HT1080 (cell line): ENCODE data around the gene MTHFS. TPM values are rescaled to one million over a fixed set of nuclear protein-coding genes. Genes with fewer than 3 reads are reported as not detected.
"Not testable (repeated sequence)": the region's sequence is repeated elsewhere in the genome, so short reads cannot be mapped to it uniquely, and the experiment has no call there.

Experiments used
- DNase-seq: peaks from one replicate; pipeline ENCODE4 v3.0.0-alpha.2; 2015; ENCODE audit warnings: low read depth
- total RNA-seq: library from RNA; depleted of rRNA; stranded (reverse); fragments of >200 nt; shearing (Covaris generic); gene quantifications from 2 replicates; pipeline ENCODE4 v1.2.3, GENCODE V29; 2014

MTHFS gene
- total RNA-seq, 1 experiment from 2014 or later: 41.8 TPM

DNA sequence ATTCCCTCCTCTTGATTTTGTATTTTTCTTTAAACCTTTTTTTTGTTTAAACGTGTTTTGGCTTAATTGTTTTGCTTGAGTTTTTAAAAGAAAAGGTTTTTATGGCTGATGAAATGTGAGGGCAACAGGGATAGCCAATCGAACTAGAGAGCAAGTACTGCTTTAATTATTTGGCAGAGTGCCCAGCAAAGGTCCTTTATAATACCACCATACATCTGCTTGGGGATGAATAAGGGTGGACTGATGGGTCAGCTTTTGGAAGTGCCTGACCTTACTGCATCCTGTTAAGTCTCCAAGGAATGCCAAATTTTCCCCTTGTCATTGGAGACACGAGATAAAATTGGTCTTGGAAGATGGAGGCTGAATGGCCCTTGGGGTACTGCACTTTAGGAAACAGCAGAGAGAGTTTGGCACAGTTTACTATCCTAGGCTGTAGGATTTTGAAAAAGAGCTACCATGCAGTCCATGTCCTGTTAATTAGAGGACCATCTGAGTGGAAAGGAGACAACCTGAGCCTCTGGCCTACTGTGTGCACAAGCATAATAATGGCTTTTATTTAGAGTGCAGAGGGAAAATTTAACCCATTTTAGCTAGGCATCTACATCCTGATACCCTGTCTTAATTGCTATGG lies 19.8 kb upstream of the MTHFS start:
- DNase-seq: no peak

DNA sequence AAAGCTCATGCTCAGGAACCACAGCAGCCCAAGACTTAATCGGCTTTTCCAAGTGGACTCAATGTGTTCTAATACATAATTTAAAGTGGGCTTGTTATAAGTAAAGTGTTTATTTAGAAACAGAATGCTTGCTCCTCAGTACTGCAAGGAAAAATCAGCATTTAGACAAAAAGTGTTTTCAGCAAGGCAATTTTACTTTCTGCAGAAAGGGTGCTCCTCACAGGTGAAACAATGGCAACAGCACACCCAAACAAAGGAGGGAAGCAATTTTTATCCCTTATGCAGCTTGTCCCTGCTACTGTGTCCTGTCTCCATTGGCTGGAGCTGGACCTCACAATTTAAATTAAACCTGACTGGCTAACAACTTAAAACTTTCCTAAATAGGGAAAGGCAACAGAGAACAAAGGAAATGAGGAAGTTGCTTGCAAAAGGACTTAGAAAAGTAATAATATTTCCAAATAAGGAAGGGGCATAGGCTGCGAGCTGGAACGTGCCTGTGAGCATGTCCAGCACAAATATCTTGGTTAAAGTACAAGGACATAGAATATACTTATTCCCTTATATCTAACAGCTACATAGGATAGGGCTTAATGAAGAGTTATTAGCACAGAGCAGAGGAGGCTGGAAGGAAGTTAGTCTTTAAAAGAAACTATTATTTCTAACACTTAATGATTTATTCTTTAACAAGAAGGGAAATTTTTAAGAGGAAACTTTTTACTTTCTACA lies 19.1 kb upstream of the MTHFS start:
- DNase-seq: not testable (repeated sequence)

DNA sequence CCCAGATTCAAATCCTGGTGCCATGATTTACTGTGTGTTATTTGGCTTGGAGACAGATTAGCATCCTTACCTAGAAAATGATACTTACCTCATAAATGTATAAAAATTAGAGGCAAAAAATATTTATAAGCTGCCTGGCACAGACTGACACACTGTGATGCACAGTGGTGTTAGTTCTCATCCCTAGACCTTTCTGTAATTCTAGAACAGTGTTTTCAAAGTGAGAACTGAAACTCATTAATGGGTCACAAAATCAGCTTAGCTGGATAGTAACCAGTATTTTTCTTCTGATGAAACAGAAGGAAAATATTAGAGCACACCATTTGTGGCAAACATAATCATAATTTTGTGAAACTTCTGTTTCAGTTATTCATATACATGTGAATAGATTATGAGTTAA lies 17.9 kb upstream of the MTHFS start:
- no peak for DNase-seq

DNA sequence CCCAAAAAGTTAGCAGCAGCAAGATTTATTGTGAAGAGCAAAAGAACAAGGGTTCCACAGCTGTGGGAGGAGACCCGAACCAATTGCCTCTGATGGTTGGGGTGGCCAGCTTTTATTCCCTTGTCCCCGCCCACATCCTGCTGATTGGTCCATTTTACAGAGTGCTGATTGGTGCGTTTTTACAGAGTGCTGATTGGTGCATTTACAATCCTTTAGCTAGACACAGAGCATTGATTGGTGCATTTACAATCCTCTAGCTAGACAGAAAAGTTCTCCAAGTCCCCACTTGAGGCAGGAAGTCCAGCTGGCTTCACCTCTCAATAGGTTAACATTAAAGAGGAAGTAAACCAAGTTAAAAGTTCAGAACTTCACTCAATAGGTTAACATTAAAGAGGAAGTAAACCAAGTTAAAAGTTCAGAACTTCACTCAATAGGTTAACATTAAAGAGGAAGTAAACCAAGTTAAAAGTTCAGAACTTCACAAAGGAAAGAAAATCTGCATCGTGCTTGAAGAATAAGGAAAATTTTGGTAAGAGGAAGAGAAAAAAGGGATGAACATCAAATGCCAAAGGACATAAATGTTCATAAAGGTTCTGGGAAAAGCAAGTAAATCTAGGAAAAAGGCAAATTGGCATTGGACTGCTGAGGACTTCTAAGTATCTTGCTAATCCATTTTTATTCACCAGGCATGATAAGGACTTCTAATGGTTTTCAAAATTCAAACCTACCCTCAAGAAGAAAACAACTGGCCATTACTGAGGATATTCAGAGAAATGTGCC lies 12.9 kb upstream of the MTHFS start:
- DNase-seq: not testable (repeated sequence)

DNA sequence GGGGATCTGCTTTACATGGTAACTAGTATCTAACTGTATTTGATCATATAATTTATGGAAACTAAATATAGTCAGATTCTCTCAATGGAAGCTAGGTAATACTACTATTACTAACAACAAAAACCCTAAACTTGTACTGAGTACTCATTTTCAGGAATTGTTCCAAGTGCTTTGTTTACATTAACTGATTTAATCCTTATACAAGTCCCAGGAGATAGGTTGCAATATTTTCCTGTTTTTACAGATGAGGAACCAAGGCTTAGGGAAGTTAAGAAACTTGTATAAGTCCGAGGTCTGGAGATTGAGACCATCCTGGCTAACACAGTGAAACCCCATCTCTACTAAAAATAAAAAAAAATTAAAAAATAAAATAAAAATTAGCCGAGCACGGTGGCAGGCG lies 7.5 kb upstream of the MTHFS start:
- no peak for DNase-seq

DNA sequence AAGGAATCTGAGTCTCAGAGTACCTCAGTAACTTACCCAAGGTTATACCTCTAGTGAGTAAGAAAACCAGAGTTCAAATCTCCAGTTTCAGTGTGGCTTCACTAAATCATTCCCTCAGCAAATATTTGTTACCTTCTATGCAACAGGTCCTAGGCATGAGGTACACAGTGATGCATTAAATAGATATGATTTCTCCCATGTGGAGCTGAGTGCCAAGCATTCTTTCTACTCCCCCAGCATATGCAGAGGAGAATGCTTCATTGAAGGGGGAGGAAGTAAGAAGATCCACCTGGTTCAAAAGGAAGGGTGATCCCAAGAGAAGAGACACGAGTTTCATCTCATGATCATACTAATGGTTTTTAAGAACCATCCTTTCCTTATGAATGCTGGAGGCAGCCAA lies 6.8 kb upstream of the MTHFS start:
- no peak for DNase-seq

DNA sequence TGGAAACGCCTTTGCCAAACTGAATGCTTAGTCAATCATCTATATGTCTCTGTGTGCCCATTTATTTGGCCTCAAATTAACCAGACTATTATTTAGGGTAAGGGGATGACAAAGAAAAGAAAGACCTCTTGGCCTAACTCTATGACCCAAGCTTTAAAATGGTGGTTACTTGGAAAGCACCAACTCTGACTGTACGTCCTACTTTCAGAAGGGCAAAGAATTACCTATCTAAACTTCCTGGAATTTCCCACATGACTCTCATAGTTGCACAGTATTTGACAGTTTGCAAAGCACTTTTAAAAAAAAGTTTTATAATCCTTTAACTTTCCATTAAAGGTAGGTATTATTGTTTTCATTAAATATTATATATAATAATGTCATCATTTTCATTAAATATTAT lies 6.3 kb upstream of the MTHFS start:
- DNase-seq: no peak

DNA sequence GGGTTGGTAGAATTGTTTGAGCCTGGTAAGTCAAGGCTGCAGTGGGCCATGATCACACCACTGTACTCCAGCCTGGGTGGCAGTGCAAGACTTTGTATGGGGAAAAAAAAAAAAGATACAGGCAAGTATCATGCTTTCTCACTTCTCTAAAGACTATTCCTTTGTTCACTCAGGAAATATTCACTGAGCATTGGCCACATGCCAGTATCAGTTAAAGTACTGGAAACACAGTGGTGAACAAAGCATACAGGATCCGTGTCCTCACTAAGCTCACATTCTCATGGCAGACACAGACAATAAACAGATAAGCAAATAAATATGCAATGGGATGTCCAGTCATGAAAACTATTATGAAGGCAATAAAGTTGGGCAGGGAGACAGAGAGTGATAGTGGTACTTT lies 5.1 kb upstream of the MTHFS start:
- DNase-seq: no peak

DNA sequence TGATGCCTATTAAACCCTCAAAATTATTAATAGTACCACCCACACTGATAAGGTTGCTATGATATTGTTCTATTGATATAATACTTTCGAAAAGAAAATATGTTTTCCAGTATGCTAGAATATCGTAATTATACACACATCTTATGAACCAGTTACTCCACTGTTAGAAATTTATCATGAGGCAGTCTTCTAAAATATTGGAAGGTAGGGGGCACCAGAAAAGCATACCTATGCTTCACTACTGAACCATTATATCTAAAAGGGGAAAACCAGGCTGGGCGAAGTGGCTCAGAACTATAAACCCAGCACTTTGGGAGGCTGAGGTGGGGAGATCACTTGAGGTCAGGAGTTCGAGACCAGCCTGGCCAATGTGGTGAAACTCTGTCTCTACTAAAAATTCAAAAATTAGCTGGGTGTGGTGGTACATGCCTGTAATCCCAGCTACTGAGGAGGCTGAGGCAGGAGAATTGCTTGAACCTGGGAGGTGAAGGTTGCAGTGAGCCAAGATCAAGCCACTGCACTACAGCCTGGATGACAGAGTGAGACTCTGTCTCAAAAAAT lies 4.1 kb upstream of the MTHFS start:
- DNase-seq: not testable (repeated sequence)

DNA sequence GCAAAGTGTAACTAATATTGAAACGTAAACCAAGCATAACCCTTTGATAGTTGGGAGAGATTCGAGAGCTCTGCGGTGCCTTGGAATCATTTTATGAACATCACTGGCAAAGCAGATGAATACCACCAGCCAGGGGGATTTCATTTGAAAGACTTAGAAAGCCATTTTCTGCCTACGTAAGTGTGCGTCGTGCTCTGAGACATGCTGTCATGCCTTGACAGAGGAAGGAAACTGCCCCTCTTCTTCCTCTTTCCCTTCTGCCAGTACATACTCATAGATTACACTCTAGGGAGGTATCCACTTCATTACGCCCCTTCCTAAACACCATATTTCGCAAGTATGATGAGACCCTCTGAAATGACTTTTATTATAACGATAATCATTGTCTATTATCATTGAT lies 3.3 kb upstream of the MTHFS start:
- no peak for DNase-seq

DNA sequence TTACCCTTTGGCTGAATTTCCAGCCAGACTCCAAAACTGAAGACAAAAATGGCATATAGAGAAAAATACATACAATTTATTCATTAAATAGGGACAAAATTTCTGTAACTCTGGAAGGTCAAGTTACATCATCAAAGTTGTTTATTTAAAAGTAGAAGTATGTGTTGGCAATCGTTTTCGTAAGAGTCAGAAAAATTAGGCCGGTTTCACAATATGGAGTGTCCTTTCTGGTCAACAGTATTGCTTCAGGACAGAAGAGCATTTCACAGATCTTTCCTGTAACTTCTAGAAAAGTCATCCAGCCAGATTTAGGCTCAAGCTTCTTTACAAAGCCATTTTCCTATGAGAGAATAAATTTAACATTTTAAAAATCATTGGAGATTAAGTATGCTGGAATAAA lies 2.0 kb upstream of the MTHFS start:
- not testable (repeated sequence) for DNase-seq

DNA sequence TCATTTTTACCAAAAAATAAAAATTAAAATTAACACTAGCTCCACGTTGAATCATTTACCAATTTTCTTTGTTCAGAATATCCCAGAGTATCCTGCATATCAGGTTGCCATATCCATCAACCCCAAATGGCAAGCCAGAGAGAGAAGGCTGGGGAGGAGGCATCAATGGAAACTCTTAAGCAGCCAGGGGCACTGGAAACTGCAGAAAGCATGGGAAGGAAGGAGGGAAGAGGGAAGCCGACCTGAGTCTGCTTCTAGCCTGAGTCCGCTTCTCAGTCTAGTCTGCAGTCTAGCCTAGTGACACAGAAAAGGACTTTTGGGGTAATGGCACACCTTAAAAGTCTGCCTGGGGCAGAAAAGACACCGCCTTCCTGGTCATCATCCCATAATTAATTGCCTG lies 1.6 kb upstream of the MTHFS start:
- no peak for DNase-seq

DNA sequence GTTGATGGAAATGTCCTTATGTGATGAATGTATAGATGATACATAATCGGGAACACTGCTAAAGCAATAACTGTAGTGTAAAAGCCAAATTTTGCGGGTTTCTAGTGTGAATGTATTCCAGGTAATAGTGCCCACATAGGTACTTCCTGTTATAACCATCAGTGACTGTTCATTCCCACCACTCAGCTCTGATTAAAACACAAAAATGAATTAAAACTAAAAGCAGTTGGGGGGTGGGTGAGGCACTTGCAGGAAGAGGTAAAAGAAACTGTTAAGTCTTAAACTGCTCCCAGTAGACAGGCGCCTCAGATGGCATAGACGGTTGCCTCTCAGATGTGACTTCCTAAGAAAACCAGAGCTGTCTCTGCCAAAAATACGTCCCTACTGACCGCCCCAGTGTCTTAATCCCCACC lies 893 bp upstream of the MTHFS start:
- DNase-seq: no peak

DNA sequence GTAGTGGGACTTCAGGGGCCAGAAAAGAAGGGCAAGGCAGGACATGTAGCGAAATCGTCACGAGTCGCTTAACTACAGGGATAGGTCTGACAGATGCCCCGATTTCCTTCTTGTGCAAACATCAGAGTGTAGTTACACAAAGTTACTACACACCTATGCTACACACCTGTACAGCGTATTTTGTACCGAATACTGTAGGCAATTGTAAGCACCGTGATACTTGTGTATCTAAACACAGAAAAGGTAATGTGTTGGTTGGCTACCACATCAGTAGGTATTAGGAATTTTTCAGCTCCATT lies 515 bp upstream of the MTHFS start:
- DNase-seq: no peak

DNA sequence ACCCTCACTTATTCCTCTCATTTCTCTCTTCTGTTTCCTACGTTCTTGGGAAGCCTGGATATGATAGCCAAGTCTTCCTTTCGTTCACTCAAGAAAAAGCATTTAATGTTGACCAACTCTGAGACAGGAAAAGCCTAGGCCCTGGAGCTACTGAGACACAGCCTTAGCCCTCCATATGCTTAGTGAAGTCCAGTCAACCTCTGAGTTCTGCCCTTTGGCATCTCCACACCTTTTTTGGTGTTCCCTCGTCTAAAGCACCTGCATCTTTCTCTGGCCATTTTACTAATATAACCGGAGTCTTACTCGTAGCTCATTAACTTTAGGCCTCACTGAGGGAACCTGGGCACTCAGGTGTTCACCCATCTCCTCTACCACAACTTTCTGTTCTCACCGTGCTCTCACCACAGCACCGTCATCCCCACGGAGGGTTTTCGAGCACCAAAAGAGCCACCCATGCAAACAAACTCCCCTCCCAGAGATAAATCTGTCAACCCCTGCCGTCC lies 632 bp downstream of the MTHFS start:
- no peak for DNase-seq

DNA sequence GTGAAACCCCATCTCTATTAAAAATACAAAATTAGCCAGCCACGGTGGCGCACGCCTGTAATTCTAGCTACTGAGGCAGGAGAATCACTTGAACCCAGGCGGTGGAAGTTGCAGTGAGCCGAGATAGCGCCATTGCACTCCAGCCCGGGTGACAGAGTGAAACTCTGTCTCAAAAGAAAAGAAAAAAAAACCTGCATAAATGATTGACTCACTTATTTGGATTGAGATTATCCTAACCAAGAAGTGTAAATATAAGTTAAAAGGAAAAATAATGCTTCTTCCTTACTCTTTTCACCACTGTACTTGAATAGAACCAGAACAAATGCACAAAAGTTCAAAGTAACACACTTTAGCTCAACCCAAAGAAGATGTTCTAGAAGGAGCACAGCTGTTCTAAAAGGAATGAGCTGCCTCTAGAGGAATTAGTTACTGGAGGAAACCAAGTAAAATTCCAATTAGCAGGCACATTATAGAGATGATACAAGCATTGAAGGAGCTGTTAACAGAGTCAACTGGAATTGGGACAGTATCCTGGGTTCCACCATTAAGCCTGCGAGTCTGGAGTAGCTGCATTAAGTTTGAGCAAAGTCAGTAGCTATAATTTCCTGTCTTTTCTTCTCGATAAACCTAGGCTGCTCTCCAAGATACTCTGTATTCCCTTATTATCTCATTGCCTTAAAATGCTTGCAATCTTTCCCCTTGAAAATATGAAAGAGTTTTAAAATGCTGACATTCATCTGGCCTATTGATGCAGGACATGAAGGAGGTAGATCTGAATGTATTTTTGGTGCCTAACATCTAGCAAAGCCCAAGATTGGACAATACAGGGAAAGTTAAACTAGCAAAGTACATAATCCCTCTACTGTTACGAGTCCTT lies 9.5 kb downstream of the MTHFS start:
- DNase-seq: no peak

DNA sequence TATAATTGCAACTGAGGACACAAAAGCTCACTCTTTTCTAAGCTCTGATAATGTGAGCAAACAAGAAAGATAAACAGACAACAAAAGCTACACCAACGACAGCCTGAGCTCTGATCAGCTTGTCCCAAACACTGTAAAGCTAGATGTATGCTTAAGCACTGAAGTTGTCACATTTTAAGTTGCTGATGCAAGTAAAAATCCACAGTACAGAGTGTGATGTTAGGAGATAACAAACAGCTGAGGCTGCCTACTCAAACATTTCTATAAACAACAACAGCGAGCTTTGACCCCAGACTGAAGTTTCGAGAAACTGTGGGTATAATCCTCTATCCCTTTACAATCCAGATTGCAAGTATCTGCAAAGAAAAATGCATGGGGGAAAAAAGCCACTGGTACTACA lies 10.7 kb downstream of the MTHFS start:
- no peak for DNase-seq

DNA sequence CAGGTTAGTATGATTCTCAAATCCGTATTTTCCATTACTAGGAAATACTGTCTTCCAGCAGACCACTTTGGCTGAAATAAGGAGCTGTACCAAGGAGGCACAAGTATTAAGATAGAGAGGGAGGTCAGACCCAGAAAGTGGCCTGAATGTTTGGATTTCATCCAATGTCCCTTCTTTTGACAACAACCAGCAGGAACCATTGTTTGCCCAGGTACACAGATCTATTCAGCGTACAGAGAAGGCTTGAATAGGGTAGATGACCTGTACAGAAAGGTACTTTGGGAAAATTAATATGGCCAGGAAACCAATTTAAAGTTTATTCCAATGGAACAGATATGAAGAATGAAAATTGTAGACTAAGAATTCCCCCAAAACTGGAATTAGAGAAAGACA lies 12.6 kb downstream of the MTHFS start:
- DNase-seq: no peak

DNA sequence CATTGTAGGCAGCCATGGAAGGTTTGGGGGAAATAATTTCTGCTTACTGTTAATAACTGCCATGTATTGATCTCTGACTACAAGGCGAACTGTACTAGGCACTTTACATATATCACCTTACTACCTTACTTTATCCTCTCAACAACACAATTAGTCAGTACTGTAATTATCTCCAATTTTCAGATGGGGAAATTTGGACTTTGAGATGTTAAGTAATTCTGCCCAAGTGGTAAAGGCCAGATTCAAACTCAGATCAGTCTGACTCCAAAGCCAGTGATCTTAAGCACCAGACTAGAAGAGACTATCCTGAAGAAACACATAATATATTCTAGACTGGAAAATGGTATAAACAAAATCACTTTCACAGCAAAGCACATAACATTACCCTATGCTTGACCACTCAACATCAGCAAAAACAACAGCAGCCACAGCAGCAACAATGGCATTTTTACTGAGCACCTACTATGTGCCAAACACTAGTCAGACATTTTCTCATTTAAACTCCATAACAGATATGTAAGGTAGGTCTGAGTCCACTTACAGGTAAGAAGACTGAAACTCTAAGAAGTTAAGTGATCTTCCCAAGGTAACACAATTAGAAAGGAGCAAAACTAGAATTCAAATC lies 13.1 kb downstream of the MTHFS start:
- no peak for DNase-seq

DNA sequence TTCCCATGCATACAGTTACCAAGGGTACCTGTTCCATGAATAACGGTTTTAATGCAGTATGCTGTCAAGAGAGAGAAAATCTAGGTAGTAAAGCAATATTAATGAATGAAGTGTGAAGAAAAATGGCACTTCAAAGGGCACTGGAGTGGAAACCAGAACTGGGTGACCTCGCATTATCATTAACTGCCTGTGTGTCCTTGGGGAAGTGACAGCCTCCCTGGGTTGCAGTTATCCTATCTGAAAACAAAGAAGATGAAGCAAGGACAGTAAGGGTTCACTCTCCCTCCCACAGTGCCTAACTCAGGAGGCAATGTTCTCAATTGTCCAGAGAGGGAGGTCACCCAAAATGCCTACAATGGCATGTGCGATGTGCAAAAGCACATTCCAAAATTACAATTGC lies 15.1 kb downstream of the MTHFS start:
- DNase-seq: no peak

DNA sequence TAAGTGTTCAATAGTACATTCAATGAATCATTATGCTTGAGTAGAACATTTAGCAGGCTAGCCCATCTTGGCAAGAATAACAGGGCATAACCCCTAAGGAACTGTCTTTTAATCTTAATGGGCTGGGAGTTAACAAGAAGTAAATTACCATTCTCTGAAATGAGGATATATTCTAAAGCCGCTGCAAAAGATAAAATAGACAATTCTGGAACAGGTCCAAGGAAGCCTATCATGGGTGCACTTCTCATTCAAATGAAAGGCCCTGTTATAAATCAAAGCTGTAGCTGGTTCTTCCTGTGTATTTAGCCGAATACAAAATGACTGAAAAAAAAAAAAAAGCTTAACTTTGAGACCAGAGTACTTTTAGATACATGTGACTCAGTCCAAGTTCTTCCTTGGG lies 15.6 kb downstream of the MTHFS start:
- no peak for DNase-seq
